HepG2 (cell line): ENCODE measurements around the gene MFSD12. TPM values are rescaled to one million over a fixed set of nuclear protein-coding genes. Genes with fewer than 3 reads are reported as not detected.

Experiments used
- ATAC-seq: fragments of 200-7000 bp; cut with Tn5 transposase; 3 replicates; pipeline ENCODE4 v1.9.1; 2020; ENCODE audit warnings: mild to moderate bottlenecking, moderate library complexity
- BruUV-seq: library from RNA; stranded (reverse); fragments of 400-500 nt; replicated peaks from 2 replicates; lab custom pipeline; 2021; lab: Mats Ljungman, UMichigan
- CTCF ChIA-PET: fragments of 300-600 bp; formaldehyde crosslinking; extraction: SDS; loops from one replicate; lab custom pipeline; 2021; ENCODE audit warnings: low total read pairs, inconsistent platforms, low intra/inter-chr PET ratio; lab: Yijun Ruan, JAX
- POLR2A ChIA-PET: fragments of 350-600 bp; sonication (Branson Sonifier 250); formaldehyde crosslinking; loops from one replicate; lab custom pipeline; 2020; ENCODE audit warnings: antibody characterized with exemption, inconsistent platforms; lab: Yijun Ruan, JAX
- DNase-seq: peaks from one replicate; pipeline ENCODE4 v3.0.0-alpha.2; 2015; ENCODE audit warnings: low spot score
- FAIRE-seq: peaks from 3 replicates; lab custom pipeline; 2011; peaks lifted over from hg19 to GRCh38; lab: Jason Lieb, UNC
- H2AFZ ChIP-seq: one replicate; pipeline ENCODE4 v1.6.1; 2011; ENCODE audit warnings: low read length, inconsistent platforms
- H3K27ac ChIP-seq: fragments of 300-600 bp; 3 replicates; pipeline ENCODE4 v1.8.0; 2011; ENCODE audit warnings: mixed run types, mild to moderate bottlenecking, mixed read lengths, low read length, inconsistent platforms; ENCODE audit not compliant: insufficient read depth; ENCODE audit errors: extremely low read length
- H3K27me3 ChIP-seq, 2 experiments: fragments of 200-600 bp in 1 of 2; 2 replicates in 1 of 2; 3 replicates in 1 of 2; pipeline versions ENCODE4 v1.6.0 to v1.8.0; 2011; ENCODE audit warnings: low read length in 2 of 2, mild to moderate bottlenecking in 2 of 2, moderate library complexity in 2 of 2, inconsistent platforms in 1 of 2; ENCODE audit not compliant: insufficient read depth in 2 of 2, control insufficient read depth in 1 of 2
- H3K36me3 ChIP-seq, 2 experiments: fragments of 200-600 bp in 1 of 2; replicated peaks in 1 of 2; 2 replicates in 1 of 2; 3 replicates in 1 of 2; pipeline versions ENCODE4 v1.5.1 to v1.8.0; 2011; ENCODE audit warnings: low read length in 2 of 2, inconsistent platforms in 1 of 2; ENCODE audit not compliant: insufficient read depth in 2 of 2, control insufficient read depth in 1 of 2
- H3K4me1 ChIP-seq: 2 replicates; pipeline ENCODE4 v1.5.1; 2012; ENCODE audit warnings: low read length, inconsistent platforms; ENCODE audit not compliant: insufficient read depth
- H3K4me2 ChIP-seq: 2 replicates; pipeline ENCODE4 v1.6.0; 2011; ENCODE audit warnings: low read depth, low read length, inconsistent platforms
- H3K4me3 ChIP-seq, 3 experiments: fragments of 200-600 bp in 1 of 3; sonication (generic), shearing (Covaris generic) in 1 of 3; replicated peaks in 1 of 3; 2 replicates each; pipeline ENCODE4 v1.5.1; 2011 to 2016; ENCODE audit warnings: low read length in 3 of 3, inconsistent platforms in 2 of 3, low read depth in 2 of 3, mild to moderate bottlenecking in 2 of 3, control low read depth in 1 of 3, mixed read lengths in 1 of 3; ENCODE audit not compliant: insufficient read depth in 1 of 3
- H3K79me2 ChIP-seq: one replicate; pipeline ENCODE4 v1.6.1; 2011; ENCODE audit warnings: low read length, inconsistent platforms; ENCODE audit not compliant: insufficient read depth
- H3K9ac ChIP-seq: 2 replicates; pipeline ENCODE4 v1.6.0; 2011; ENCODE audit warnings: mild to moderate bottlenecking, low read depth, low read length, inconsistent platforms; ENCODE audit not compliant: insufficient read depth
- H3K9me3 ChIP-seq: 2 replicates; pipeline ENCODE4 v1.5.1; 2012; ENCODE audit warnings: mild to moderate bottlenecking, low read length
- H4K20me1 ChIP-seq: 2 replicates; pipeline ENCODE4 v1.6.0; 2011; ENCODE audit warnings: inconsistent platforms, mild to moderate bottlenecking, low read length, moderate library complexity; ENCODE audit not compliant: insufficient read depth
- HCFC1 ChIP-seq: fragments of 150-350 bp; IDR thresholded peaks from 2 replicates; pipeline ENCODE4 v1.6.1; 2014; ENCODE audit warnings: low read depth, low read length
- RBFOX2 ChIP-seq: fragments of 200-400 bp; formaldehyde crosslinking; IDR thresholded peaks from 2 replicates; pipeline ENCODE4 v1.6.1; 2017; ENCODE audit warnings: low read depth, mild to moderate bottlenecking, low read length
- SMAD1 ChIP-seq: sonication (generic); formaldehyde crosslinking; IDR thresholded peaks from 2 replicates; pipeline ENCODE4 v1.4.0; 2020; ENCODE audit warnings: missing genetic modification reagents, low read depth, mild to moderate bottlenecking, borderline replicate concordance
- ZC3H13 ChIP-seq: sonication (generic); formaldehyde crosslinking; IDR thresholded peaks from 2 replicates; pipeline ENCODE4 v1.8.1; 2023; ENCODE audit warnings: mild to moderate bottlenecking, missing genetic modification reagents, moderate library complexity
- ZMYM2 ChIP-seq: sonication (generic); formaldehyde crosslinking; IDR thresholded peaks from 2 replicates; pipeline ENCODE4 v1.8.0; 2022; ENCODE audit warnings: mild to moderate bottlenecking, missing genetic modification reagents
- ZNF775 ChIP-seq: sonication (generic); formaldehyde crosslinking; IDR thresholded peaks from 2 replicates; pipeline ENCODE4 v1.4.0; 2020; ENCODE audit warnings: missing genetic modification reagents, mild to moderate bottlenecking, moderate library complexity, borderline replicate concordance
- WGBS: methylation state at CpG from one replicate; pipeline ENCODE4 v1.1.6; 2017; ENCODE audit warnings: low lambda C conversion rate; 5-methylcytosine and 5-hydroxymethylcytosine counted together
- in situ Hi-C: cut with HindIII; loops from 2 replicates; pipeline ENCODE4 v1.10.0; 2017; ENCODE audit warnings: low pct_unique_long_range_greater_than_20kb; ENCODE audit not compliant: extremely low pct_ligation_motif_present
- intact Hi-C: fragments of 100-400 bp; cut with micrococcal nuclease; formaldehyde crosslinking; loops from one replicate; pipeline ENCODE4 v1.10.0; 2022; ENCODE audit not compliant: unreplicated experiment
- polyA plus RNA-seq, 8 experiments: library from polyadenylated mRNA; depleted of rRNA in 3 of 8; stranded (reverse) in 7 of 8; unstranded in 1 of 8; fragments of >200 nt; fragmentation: Illumina TruSeq in 4 of 8; extraction: Trizol in 4 of 8; gene quantifications; 2 replicates each; pipeline versions ENCODE4 v1.2.1 to v1.2.3, GENCODE V29; 2011 to 2016; ENCODE audit warnings: low read depth in 4 of 8, missing spikeins in 1 of 8, mixed read lengths in 1 of 8; ENCODE audit not compliant: insufficient read depth in 1 of 8
- total RNA-seq, 5 experiments: library from RNA; depleted of rRNA; stranded (reverse); fragments of >200 nt; fragmentation: Illumina TruSeq; extraction: Trizol; gene quantifications; 2 replicates each; pipeline ENCODE4 v1.2.3, GENCODE V29; 2016; ENCODE audit warnings: low read depth in 1 of 5
- TF ChIP-seq, protein P1 (sequence below): sonication (generic); formaldehyde crosslinking; IDR thresholded peaks from 2 replicates; pipeline ENCODE4 v1.8.1; 2023; ENCODE audit warnings: mild to moderate bottlenecking, missing genetic modification reagents
- TF ChIP-seq, protein P2 (sequence below): sonication (generic); formaldehyde crosslinking; IDR thresholded peaks from 2 replicates; pipeline ENCODE4 v1.5.1; 2020; ENCODE audit warnings: mild to moderate bottlenecking, missing genetic modification reagents
- TF ChIP-seq, protein P3 (sequence below): IDR thresholded peaks from 2 replicates; pipeline ENCODE4 v1.6.1; 2016; ENCODE audit warnings: missing biosample characterization, missing genetic modification reagents, low read depth

Gene MFSD12
- total and polyA plus RNA-seq, 2 of the 13 experiments (the other 11 are each of a cell fraction or from before 2014, with no cell fraction given) = 27.2 to 29.1 TPM

DNA sequence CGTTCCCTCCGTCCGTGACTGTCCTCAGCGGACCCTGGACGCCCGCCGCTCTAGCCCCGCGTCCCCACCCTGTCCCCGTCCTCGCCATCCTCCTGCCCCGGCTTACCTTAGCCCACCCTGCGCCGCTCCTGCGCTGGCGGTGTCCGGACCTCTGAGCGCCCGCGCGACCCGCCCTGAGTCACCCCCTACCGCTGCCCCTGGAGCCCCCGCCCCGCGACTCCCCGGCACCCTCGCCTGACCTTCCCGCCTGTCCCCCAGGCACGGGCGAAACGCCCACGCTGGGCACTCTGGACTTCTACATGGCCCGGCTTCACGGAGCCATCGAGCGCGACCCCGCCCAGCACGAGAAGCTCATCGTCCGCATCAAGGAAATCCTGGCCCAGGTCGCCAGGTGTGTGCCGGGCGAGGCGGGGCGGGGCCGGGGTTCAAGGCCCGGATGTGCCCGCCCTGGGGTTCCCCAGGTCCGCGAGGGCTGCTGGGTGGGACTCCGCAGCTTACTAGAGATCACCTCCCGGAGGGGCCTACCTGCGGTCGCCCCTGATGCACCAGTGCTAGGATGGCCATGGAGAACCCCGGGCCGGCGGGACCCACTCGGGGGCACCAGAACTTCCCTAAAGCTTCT, 20.4 kb upstream of the MFSD12 start:
- Histone ChIP-seq H3K27ac (no peak overlapping the region), H3K4me1 (peaks cover 14% of the 10 kb centered on the region; the same call in 1 of the 2 replicates), H3K36me3 (no peaks in the 10 kb centered on the region; a peak in 1 of 5 replicates), H3K9me3 (no peaks in the 10 kb centered on the region), H3K4me3 (no peak overlapping the region), H3K4me2 (no peak overlapping the region), H4K20me1 (peaks cover 4% of the 10 kb centered on the region), H3K27me3 (no peaks in the 10 kb centered on the region), H3K79me2 (peaks cover 2% of the 10 kb centered on the region), H3K9ac (no peak overlapping the region), H2AFZ (no peak overlapping the region)
- intact Hi-C loops = no loop called here
- ATAC-seq (no peak), FAIRE-seq (no peak), DNase-seq (no peak)
- ChIA-PET CTCF (no interaction called here), POLR2A (no interaction called here)
- in situ Hi-C loops = no loop called here
- WGBS = 99% methylated on average over 39 of the region's 60 CpGs
- no TSS peak for BruUV-seq
- TF ChIP-seq RBFOX2 = 0 out of 2 replicates have a peak, but pooled peaks have one; percentile 37
- TF ChIP-seq, protein P1, sequence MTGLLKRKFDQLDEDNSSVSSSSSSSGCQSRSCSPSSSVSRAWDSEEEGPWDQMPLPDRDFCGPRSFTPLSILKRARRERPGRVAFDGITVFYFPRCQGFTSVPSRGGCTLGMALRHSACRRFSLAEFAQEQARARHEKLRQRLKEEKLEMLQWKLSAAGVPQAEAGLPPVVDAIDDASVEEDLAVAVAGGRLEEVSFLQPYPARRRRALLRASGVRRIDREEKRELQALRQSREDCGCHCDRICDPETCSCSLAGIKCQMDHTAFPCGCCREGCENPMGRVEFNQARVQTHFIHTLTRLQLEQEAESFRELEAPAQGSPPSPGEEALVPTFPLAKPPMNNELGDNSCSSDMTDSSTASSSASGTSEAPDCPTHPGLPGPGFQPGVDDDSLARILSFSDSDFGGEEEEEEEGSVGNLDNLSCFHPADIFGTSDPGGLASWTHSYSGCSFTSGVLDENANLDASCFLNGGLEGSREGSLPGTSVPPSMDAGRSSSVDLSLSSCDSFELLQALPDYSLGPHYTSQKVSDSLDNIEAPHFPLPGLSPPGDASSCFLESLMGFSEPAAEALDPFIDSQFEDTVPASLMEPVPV (CRISPR knock-in tag) = no peak

DNA sequence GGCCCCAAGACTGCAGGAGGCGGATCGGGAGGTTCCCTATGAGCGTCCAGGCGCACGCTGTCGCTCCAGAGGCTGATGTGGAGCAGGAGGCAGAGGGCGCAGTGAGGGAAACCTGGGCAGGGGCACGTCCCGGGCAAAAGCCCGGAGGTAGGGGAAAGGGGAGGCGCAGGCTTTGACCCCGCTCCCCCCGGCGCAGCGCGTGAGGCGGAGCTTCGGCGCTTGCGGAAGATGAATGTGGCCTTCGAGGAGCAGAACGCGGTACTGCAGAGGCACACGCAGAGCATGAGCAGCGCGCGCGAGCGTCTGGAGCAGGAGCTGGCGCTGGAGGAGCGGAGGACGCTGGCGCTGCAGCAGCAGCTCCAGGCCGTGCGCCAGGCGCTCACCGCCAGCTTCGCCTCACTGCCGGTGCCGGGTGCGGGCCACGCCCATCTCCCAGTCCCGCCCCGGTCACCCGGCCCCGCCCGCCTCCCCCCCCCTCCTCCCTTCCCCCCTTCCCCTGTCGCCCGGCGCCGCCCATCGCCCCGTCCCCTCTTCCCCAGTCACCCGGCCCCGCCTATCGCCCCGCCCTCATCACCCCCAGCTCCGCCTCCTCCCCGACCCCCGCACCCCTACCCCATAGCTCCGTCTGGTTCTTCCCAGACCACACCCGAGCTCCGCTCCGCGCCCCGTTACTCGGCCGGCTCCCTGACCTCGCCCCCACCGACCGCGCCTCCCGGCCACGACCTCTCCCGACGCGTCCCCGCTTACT, 19.5 kb upstream of the MFSD12 start:
- ChIA-PET CTCF (no interaction called here), POLR2A (no interaction called here)
- no peaks in the 10 kb centered on the region for H3K27me3 ChIP-seq
- 97% methylated on average over 74 of the region's 78 CpGs for WGBS
- H3K9me3 ChIP-seq = no peaks in the 10 kb centered on the region
- in situ Hi-C loops (no loop called here), intact Hi-C loops (no loop called here)
- H4K20me1 ChIP-seq = peaks cover 4% of the 10 kb centered on the region
- H3K36me3 ChIP-seq = no peaks in the 10 kb centered on the region; a peak in 1 of 5 replicates
- H3K79me2 ChIP-seq = peaks cover 2% of the 10 kb centered on the region
- no peak overlapping the region for H3K9ac ChIP-seq
- FAIRE-seq (no peak), ATAC-seq (no peak), DNase-seq (no peak)
- H2AFZ ChIP-seq = no peak overlapping the region
- no peak overlapping the region for H3K4me2 ChIP-seq
- no peak overlapping the region for H3K27ac ChIP-seq
- no peak overlapping the region for H3K4me3 ChIP-seq
- H3K4me1 ChIP-seq = peaks cover 20% of the 10 kb centered on the region
- no TSS peak for BruUV-seq
- TF ChIP-seq HCFC1 = no peak
- no peak for TF ChIP-seq SMAD1 (CRISPR knock-in tag)
- TF ChIP-seq, protein P2, sequence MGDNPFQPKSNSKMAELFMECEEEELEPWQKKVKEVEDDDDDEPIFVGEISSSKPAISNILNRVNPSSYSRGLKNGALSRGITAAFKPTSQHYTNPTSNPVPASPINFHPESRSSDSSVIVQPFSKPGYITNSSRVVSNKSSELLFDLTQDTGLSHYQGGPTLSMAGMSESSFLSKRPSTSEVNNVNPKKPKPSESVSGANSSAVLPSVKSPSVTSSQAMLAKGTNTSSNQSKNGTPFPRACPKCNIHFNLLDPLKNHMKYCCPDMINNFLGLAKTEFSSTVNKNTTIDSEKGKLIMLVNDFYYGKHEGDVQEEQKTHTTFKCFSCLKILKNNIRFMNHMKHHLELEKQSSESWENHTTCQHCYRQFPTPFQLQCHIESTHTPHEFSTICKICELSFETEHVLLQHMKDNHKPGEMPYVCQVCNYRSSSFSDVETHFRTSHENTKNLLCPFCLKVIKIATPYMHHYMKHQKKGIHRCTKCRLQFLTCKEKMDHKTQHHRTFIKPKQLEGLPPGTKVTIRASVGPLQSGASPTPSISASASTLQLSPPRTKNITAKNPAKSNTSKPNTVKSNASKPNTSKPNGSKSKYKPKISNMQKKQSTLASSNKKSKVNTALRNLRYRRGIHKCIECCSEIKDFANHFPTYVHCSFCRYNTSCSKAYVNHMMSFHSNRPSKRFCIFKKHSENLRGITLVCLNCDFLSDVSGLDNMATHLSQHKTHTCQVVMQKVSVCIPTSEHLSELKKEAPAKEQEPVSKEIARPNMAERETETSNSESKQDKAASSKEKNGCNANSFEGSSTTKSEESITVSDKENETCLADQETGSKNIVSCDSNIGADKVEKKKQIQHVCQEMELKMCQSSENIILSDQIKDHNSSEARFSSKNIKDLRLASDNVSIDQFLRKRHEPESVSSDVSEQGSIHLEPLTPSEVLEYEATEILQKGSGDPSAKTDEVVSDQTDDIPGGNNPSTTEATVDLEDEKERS (CRISPR knock-in tag) = no peak
- no peak for TF ChIP-seq ZNF775 (CRISPR knock-in tag)
- no peak for TF ChIP-seq ZMYM2
- TF ChIP-seq ZC3H13 (CRISPR knock-in tag) = no peak
- TF ChIP-seq, protein P3, sequence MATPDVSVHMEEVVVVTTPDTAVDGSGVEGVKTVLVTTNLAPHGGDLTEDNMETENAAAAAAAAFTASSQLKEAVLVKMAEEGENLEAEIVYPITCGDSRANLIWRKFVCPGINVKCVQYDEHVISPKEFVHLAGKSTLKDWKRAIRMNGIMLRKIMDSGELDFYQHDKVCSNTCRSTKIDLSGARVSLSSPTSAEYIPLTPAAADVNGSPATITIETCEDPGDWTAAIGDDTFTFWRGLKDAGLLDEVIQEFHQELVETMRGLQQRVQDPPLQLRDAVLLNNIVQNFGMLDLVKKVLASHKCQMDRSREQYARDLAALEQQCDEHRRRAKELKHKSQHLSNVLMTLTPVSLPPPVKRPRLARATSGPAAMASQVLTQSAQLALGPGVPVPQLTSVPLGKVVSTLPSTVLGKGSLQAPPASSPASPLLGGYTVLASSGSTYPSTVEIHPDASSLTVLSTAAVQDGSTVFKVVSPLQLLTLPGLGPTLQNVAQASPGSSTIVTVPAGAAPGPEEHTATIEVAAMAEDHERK (CRISPR knock-in tag) = no peak
- TF ChIP-seq RBFOX2 = 0 out of 2 replicates have a peak, but pooled peaks have one; percentile 46
